Hepatocyte (in vitro differentiated cells): Measurements from ENCODE around the gene ANKS1B.

Experiments used
- CTCF ChIP-seq: fragments of 200-600 bp; sonication (generic); IDR thresholded peaks from 2 replicates; pipeline ENCODE4 v1.5.1; 2016; ENCODE audit warnings: antibody characterized with exemption, mild to moderate bottlenecking; ENCODE audit not compliant: poor library complexity
- EZH2phosphoT487 ChIP-seq: fragments of 200-600 bp; sonication (generic); IDR thresholded peaks from one replicate; pipeline ENCODE4 v1.6.1; 2018; ENCODE audit warnings: antibody characterized with exemption, mild to moderate bottlenecking, low read depth, moderate library complexity; ENCODE audit not compliant: unreplicated experiment, severe bottlenecking

DNA sequence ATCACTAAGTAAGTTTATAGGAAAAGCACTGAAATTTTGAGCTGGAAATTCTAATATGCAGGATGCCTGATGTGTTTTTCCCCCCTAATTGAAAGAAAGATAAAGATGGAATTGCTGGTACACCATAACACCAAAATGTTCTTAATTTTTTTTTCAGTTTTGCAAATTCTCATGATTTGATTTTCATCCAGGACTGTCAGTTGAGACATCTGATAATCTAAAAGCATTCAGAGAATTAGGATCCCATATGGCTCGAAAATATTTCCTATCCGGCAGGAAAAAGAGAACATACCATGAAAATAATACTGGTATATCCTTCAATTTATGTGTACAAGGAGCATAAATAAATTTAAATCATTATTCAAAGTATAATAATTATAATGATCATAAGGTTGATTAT is 887.6 kb downstream of the ANKS1B start:
- TF ChIP-seq EZH2phosphoT487 (no peak), CTCF (no peak)
